Hepatocyte (in vitro differentiated cells): ENCODE data around the gene ERBB4. TPM values are rescaled to one million over a fixed set of nuclear protein-coding genes. Genes with fewer than 3 reads are reported as not detected.

Source experiments
- DNase-seq: peaks from one replicate; pipeline ENCODE4 v3.0.0-alpha.2; 2016; ENCODE audit warnings: low spot score
- H2AFZ ChIP-seq: fragments of 200-600 bp; sonication (generic); 2 replicates; pipeline ENCODE4 v1.6.0; 2016; ENCODE audit warnings: antibody characterized with exemption, mild to moderate bottlenecking
- H3K27ac ChIP-seq: fragments of 200-600 bp; sonication (generic); 2 replicates; pipeline ENCODE4 v1.5.1; 2016; ENCODE audit warnings: mild to moderate bottlenecking
- H3K27me3 ChIP-seq: fragments of 200-600 bp; sonication (generic); 2 replicates; pipeline ENCODE4 v1.6.1; 2016
- H3K36me3 ChIP-seq: fragments of 200-600 bp; sonication (generic); replicated peaks from 2 replicates; pipeline ENCODE4 v1.5.1; 2016; ENCODE audit warnings: low read depth; ENCODE audit not compliant: insufficient read depth
- H3K4me1 ChIP-seq: fragments of 200-600 bp; sonication (generic); 2 replicates; pipeline ENCODE4 v1.5.1; 2016; ENCODE audit warnings: mild to moderate bottlenecking, moderate library complexity; ENCODE audit not compliant: insufficient read depth
- H3K4me2 ChIP-seq: fragments of 200-600 bp; sonication (generic); 2 replicates; pipeline ENCODE4 v1.6.0; 2016
- H3K4me3 ChIP-seq: fragments of 200-600 bp; sonication (generic); 2 replicates; pipeline ENCODE4 v1.5.1; 2016; ENCODE audit warnings: mild to moderate bottlenecking
- H3K79me2 ChIP-seq: fragments of 200-600 bp; sonication (generic); 2 replicates; pipeline ENCODE4 v1.6.0; 2017; ENCODE audit warnings: mild to moderate bottlenecking
- H3K9me2 ChIP-seq: fragments of 200-600 bp; sonication (generic); replicated peaks from 2 replicates; pipeline ENCODE4 v1.6.0; 2017; ENCODE audit warnings: mild to moderate bottlenecking; ENCODE audit not compliant: insufficient read depth
- H3K9me3 ChIP-seq: fragments of 200-600 bp; sonication (generic); 2 replicates; pipeline ENCODE4 v1.5.1; 2016; ENCODE audit warnings: low read depth, mild to moderate bottlenecking
- H4K20me1 ChIP-seq: fragments of 200-600 bp; sonication (generic); 2 replicates; pipeline ENCODE4 v1.6.0; 2016; ENCODE audit warnings: mild to moderate bottlenecking; ENCODE audit not compliant: insufficient read depth, poor library complexity, severe bottlenecking
- CTCF ChIP-seq: fragments of 200-600 bp; sonication (generic); IDR thresholded peaks from 2 replicates; pipeline ENCODE4 v1.5.1; 2016; ENCODE audit warnings: antibody characterized with exemption, mild to moderate bottlenecking; ENCODE audit not compliant: poor library complexity
- EZH2 ChIP-seq: fragments of 200-600 bp; sonication (generic); IDR thresholded peaks from 2 replicates; pipeline ENCODE4 v1.6.1; 2016; ENCODE audit warnings: antibody characterized with exemption, mild to moderate bottlenecking, borderline replicate concordance
- EZH2phosphoT487 ChIP-seq: fragments of 200-600 bp; sonication (generic); IDR thresholded peaks from one replicate; pipeline ENCODE4 v1.6.1; 2018; ENCODE audit warnings: antibody characterized with exemption, mild to moderate bottlenecking, low read depth, moderate library complexity; ENCODE audit not compliant: unreplicated experiment, severe bottlenecking
- WGBS: methylation state at CpG from one replicate; pipeline ENCODE4 v1.1.6; 2016; ENCODE audit warnings: low lambda C conversion rate; ENCODE audit errors: missing lambda C conversion rate; 5-methylcytosine and 5-hydroxymethylcytosine counted together
- polyA plus RNA-seq: library from polyadenylated mRNA; unstranded; fragments of >200 nt; fragmentation: Nextera tagmentation; extraction: Ambion mirVana; gene quantifications from 2 replicates; pipeline ENCODE4 v1.2.1, GENCODE V29; 2016
- total RNA-seq: library from RNA; depleted of rRNA; stranded (reverse); fragments of >200 nt; gene quantifications from 2 replicates; pipeline ENCODE4 v1.2.3, GENCODE V29; 2014

ERBB4 gene
- total and polyA plus RNA-seq, 2 experiments from 2014 or later = 3.4 to 3.9 TPM

DNA sequence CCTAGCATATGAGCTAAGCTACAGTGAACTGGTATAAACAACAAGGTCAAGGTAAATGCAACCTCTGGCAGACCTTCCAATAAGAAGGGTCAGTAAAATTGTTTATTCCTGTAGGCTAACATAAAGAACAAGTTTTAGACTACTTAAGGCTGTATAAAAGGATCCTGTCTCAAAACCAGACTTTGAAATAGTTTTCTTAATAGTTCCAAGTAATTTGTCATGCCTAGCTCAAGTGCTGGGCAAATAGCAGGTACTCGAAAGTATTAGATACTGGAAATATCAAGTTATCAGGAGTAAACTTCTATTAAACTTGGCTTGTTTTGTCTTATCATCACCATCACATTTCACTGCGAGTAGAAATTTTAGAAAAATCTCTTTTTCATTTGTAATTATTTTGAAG, 1087.0 kb downstream of the ERBB4 start:
- Histone ChIP-seq H3K4me2 (no peak overlapping the region), H2AFZ (no peak overlapping the region), H3K9me2 (no peaks in the 10 kb centered on the region), H3K36me3 (no peaks in the 10 kb centered on the region), H4K20me1 (no peaks in the 10 kb centered on the region), H3K27ac (no peak overlapping the region), H3K27me3 (no peaks in the 10 kb centered on the region), H3K4me3 (no peak overlapping the region), H3K4me1 (no peaks in the 10 kb centered on the region), H3K9me3 (no peaks in the 10 kb centered on the region), H3K79me2 (no peaks in the 10 kb centered on the region)
- DNase-seq = no peak
- no peak for TF ChIP-seq CTCF
- no peak for TF ChIP-seq EZH2phosphoT487
- TF ChIP-seq EZH2 = no peak
- 81% methylated on average over 2 of the region's 2 CpGs for WGBS

DNA sequence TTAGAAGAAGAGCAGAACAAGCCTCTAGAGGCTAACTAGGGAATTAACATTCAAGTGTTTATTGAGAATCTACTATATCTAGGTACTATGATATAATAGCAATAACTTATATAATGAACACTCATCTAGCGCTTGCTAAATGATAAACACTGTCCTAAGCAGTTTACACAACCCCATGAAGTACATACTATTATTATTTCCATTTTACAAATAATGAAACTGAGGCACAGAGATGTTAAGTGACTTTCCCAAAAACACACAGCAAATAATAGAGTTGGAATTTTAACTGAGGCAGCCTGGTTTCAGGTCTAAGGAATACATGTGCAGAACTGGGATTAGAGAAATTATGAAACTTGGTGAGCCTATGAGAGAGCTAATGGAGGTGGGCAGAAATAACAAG, 1088.8 kb downstream of the ERBB4 start:
- H4K20me1 ChIP-seq = no peaks in the 10 kb centered on the region
- no peak for TF ChIP-seq EZH2phosphoT487
- TF ChIP-seq EZH2 = no peak
- TF ChIP-seq CTCF = no peak
- no peak overlapping the region for H3K4me2 ChIP-seq
- no peaks in the 10 kb centered on the region for H3K36me3 ChIP-seq
- H3K4me3 ChIP-seq = no peak overlapping the region
- H3K79me2 ChIP-seq = no peaks in the 10 kb centered on the region
- H3K27me3 ChIP-seq = no peaks in the 10 kb centered on the region
- no peak overlapping the region for H2AFZ ChIP-seq
- no peaks in the 10 kb centered on the region for H3K9me2 ChIP-seq
- DNase-seq = no peak
- 97% methylated on average over 1 of the region's 1 CpG for WGBS
- no peak overlapping the region for H3K27ac ChIP-seq
- H3K9me3 ChIP-seq = no peaks in the 10 kb centered on the region
- H3K4me1 ChIP-seq = no peaks in the 10 kb centered on the region

DNA sequence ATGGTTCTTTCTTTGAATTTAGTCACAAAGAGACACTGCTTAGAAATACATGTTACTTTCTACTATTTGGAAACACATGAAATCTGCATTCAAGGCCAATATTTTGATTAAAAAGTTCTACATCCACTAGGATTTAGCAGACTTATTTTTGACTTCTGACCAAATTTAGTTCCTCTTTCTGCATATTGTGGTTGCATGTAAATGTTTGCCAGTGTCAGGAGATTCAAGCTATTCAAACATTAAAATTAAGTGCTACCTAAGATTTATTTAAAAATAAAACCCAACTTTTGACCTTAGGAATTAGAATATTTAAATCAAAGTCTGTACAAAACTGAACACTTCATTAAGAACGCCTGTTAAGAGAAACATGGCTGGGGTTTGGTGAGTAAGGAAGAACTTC, 1091.1 kb downstream of the ERBB4 start:
- no peak for TF ChIP-seq EZH2phosphoT487
- no peak for TF ChIP-seq EZH2
- no peak for TF ChIP-seq CTCF
- no peaks in the 10 kb centered on the region for H3K79me2 ChIP-seq
- H3K4me2 ChIP-seq = no peak overlapping the region
- H3K36me3 ChIP-seq = no peaks in the 10 kb centered on the region
- WGBS = 95% methylated on average over 1 of the region's 1 CpG
- no peaks in the 10 kb centered on the region for H3K27me3 ChIP-seq
- no peak overlapping the region for H2AFZ ChIP-seq
- H4K20me1 ChIP-seq = no peaks in the 10 kb centered on the region
- no peak overlapping the region for H3K4me3 ChIP-seq
- H3K27ac ChIP-seq = no peak overlapping the region
- H3K9me2 ChIP-seq = no peaks in the 10 kb centered on the region
- H3K4me1 ChIP-seq = no peaks in the 10 kb centered on the region
- DNase-seq = no peak
- no peaks in the 10 kb centered on the region for H3K9me3 ChIP-seq

DNA sequence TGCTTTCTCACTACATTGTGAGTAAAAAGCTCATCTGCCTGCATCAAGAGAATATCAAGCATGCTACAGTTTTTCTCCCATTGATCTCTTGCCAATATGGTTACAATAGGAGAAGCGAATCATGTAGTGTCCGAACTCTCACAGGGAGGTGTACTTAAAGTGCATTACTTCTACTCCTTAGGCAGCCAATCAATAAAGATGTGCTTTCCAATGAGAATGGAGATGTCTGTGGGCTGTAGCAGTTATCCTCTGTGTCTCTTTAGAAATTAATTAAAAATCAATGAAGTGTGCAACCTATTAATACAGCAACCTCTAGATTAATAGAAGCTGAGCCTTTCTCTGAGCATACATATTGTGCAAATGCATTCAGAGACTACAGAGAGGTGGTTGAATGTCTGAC, 1098.5 kb downstream of the ERBB4 start:
- no peak overlapping the region for H3K4me2 ChIP-seq
- DNase-seq = no peak
- no peaks in the 10 kb centered on the region for H3K9me3 ChIP-seq
- H3K27ac ChIP-seq = no peak overlapping the region
- TF ChIP-seq EZH2 = no peak
- no peak for TF ChIP-seq EZH2phosphoT487
- TF ChIP-seq CTCF = no peak
- no peaks in the 10 kb centered on the region for H3K36me3 ChIP-seq
- H2AFZ ChIP-seq = no peak overlapping the region
- H4K20me1 ChIP-seq = no peaks in the 10 kb centered on the region
- H3K27me3 ChIP-seq = no peaks in the 10 kb centered on the region
- H3K4me1 ChIP-seq = no peaks in the 10 kb centered on the region
- no peaks in the 10 kb centered on the region for H3K9me2 ChIP-seq
- H3K79me2 ChIP-seq = no peaks in the 10 kb centered on the region
- WGBS = 83% methylated on average over 2 of the region's 2 CpGs
- H3K4me3 ChIP-seq = no peak overlapping the region
